ENCODE data around the gene KIF22. TPM values are rescaled to one million over a fixed set of nuclear protein-coding genes. Genes with fewer than 3 reads are reported as not detected.
A peak's percentile ranks its signal among the peaks of the same experiment; 100 is the strongest.

KIF22 gene
- total RNA-seq, 1 experiment from 2014 or later: 111 TPM

GRCh38 chr16:29821643-29822115 is 31.1 kb downstream of the KIF22 start:
- Histone ChIP-seq H3K4me1 (ENCODE audit: control insufficient read depth, insufficient read depth, low read length) (peaks cover 63% of the 10 kb centered on the region), H3K4me3 (ENCODE audit: low read depth in 2 of 2, low read length in 2 of 2) (peak overlapping the region; percentile 69 to 94), H3K9me3 (ENCODE audit: control insufficient read depth, insufficient read depth, low read depth, low read length) (no peaks in the 10 kb centered on the region), H3K27ac (ENCODE audit: low read length) (peak overlapping the region; percentile 94), H3K27me3 (ENCODE audit: control insufficient read depth, insufficient read depth, low read length) (no peaks in the 10 kb centered on the region), H3K36me3 (ENCODE audit: control insufficient read depth, insufficient read depth, low read length) (peaks cover 3% of the 10 kb centered on the region)
- ATAC-seq (peak; percentile 30), DNase-seq (ENCODE audit: low read depth, low spot score) (no peak)
- in situ Hi-C loops (cut with HindIII; ENCODE audit: low pct_unique_long_range_greater_than_20kb, low sequenced_read_pairs) (no loop called here), intact Hi-C loops (cut with micrococcal nuclease; ENCODE audit: unreplicated experiment) (no loop called here)
- CTCF ChIA-PET: no interaction called here
- no TSS peak for BruUV-seq (replicated peaks)
- peak; percentile 58; the same call in 1 of the 2 replicates for TF ChIP-seq POLR2AphosphoS5 (IDR thresholded peaks at IDR 0.05; ENCODE audit: low read depth, low read length)
- TF ChIP-seq, protein P1, sequence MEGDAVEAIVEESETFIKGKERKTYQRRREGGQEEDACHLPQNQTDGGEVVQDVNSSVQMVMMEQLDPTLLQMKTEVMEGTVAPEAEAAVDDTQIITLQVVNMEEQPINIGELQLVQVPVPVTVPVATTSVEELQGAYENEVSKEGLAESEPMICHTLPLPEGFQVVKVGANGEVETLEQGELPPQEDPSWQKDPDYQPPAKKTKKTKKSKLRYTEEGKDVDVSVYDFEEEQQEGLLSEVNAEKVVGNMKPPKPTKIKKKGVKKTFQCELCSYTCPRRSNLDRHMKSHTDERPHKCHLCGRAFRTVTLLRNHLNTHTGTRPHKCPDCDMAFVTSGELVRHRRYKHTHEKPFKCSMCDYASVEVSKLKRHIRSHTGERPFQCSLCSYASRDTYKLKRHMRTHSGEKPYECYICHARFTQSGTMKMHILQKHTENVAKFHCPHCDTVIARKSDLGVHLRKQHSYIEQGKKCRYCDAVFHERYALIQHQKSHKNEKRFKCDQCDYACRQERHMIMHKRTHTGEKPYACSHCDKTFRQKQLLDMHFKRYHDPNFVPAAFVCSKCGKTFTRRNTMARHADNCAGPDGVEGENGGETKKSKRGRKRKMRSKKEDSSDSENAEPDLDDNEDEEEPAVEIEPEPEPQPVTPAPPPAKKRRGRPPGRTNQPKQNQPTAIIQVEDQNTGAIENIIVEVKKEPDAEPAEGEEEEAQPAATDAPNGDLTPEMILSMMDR (IDR thresholded peaks at IDR 0.05): no peak
- POLR2A ChIA-PET: interaction anchor here (0.6 kb wide), 3 partner anchors 10 to 415 kb away, joined by 4 to 5 read pairs (median 4); partner anchors contain the start of gene NPIPB11

DNA sequence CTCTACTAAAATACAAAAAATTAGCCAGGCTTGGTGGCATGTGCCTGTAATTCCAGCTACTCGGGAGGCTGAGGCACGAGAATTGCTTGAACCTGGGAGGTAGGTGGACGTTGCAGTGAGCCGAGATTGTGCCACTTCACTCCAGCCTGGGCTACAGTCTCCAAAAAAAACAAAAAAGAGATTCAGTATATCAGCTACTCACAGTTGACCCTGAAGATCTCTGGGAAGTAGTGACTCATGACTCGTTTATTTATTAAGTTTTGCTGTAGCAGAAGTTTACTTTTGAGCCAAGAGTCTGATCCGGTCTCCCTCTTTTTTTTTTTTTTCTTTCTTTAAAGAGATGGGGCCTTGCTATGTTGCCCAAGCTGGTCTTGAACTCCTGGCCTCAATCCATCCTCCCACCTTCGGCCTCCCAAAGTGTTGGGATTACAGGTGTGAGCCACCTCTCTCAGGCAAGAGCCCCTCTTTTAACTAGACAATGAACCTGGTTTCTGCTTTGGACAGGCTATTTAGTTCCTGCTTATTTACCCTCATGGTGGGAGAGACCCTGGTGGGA is 34.1 kb downstream of the KIF22 start:
- H3K9me3 ChIP-seq (ENCODE audit: control insufficient read depth, insufficient read depth, low read depth, low read length): no peaks in the 10 kb centered on the region
- no TSS peak for BruUV-seq (replicated peaks)
- POLR2A ChIA-PET: interaction anchor here (0.7 kb wide), 1 partner anchor 281 kb away, joined by 5 read pairs; no protein-coding TSS in a partner anchor
- ATAC-seq (no peak), DNase-seq (ENCODE audit: low read depth, low spot score) (no peak)
- CTCF ChIA-PET: no interaction called here
- H3K4me1 ChIP-seq (ENCODE audit: control insufficient read depth, insufficient read depth, low read length): peaks cover 42% of the 10 kb centered on the region
- no peaks in the 10 kb centered on the region for H3K27me3 ChIP-seq (ENCODE audit: control insufficient read depth, insufficient read depth, low read length)
- peak overlapping the region; percentile 36 for H3K27ac ChIP-seq (ENCODE audit: low read length)
- intact Hi-C loops (cut with micrococcal nuclease; ENCODE audit: unreplicated experiment) (no loop called here), in situ Hi-C loops (cut with HindIII; ENCODE audit: low pct_unique_long_range_greater_than_20kb, low sequenced_read_pairs) (no loop called here)
- no peak overlapping the region for H3K4me3 ChIP-seq (ENCODE audit: low read depth in 2 of 2, low read length in 2 of 2)
- TF ChIP-seq, protein P1 (IDR thresholded peaks at IDR 0.05): no peak
- TF ChIP-seq, protein P2, sequence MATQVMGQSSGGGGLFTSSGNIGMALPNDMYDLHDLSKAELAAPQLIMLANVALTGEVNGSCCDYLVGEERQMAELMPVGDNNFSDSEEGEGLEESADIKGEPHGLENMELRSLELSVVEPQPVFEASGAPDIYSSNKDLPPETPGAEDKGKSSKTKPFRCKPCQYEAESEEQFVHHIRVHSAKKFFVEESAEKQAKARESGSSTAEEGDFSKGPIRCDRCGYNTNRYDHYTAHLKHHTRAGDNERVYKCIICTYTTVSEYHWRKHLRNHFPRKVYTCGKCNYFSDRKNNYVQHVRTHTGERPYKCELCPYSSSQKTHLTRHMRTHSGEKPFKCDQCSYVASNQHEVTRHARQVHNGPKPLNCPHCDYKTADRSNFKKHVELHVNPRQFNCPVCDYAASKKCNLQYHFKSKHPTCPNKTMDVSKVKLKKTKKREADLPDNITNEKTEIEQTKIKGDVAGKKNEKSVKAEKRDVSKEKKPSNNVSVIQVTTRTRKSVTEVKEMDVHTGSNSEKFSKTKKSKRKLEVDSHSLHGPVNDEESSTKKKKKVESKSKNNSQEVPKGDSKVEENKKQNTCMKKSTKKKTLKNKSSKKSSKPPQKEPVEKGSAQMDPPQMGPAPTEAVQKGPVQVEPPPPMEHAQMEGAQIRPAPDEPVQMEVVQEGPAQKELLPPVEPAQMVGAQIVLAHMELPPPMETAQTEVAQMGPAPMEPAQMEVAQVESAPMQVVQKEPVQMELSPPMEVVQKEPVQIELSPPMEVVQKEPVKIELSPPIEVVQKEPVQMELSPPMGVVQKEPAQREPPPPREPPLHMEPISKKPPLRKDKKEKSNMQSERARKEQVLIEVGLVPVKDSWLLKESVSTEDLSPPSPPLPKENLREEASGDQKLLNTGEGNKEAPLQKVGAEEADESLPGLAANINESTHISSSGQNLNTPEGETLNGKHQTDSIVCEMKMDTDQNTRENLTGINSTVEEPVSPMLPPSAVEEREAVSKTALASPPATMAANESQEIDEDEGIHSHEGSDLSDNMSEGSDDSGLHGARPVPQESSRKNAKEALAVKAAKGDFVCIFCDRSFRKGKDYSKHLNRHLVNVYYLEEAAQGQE (IDR thresholded peaks at IDR 0.05; ENCODE audit: insufficient read depth in 1 of 2, low read depth in 2 of 2, low read length in 1 of 2): no peak
- TF ChIP-seq TCF7L2 (IDR thresholded peaks at IDR 0.05; ENCODE audit: low read depth, low read length): no peak
- no peak for TF ChIP-seq SIN3A (IDR thresholded peaks at IDR 0.05; ENCODE audit: borderline replicate concordance, insufficient read depth, low read depth, low read length)
- TF ChIP-seq POLR2AphosphoS5 (IDR thresholded peaks at IDR 0.05; ENCODE audit: low read depth, low read length): no peak
- H3K36me3 ChIP-seq (ENCODE audit: control insufficient read depth, insufficient read depth, low read length): no peaks in the 10 kb centered on the region; the same call in 1 of the 2 replicates
